K562 (cell line): Measurements from ENCODE around the gene TUT1.

Experiments
- KDM1A ChIP-seq, 2 experiments: fragments of 450-650 bp; IDR thresholded peaks; 2 replicates each; pipeline ENCODE4 v1.6.1; 2016; ENCODE audit warnings: mild to moderate bottlenecking in 2 of 2
- NFXL1 ChIP-seq: fragments of 450-650 bp; formaldehyde crosslinking; IDR thresholded peaks from 2 replicates; pipeline ENCODE4 v1.4.0; 2021; ENCODE audit warnings: mild to moderate bottlenecking

GRCh38 chr11:62601122-62601371, 9.7 kb upstream of the TUT1 start:
- TF ChIP-seq KDM1A (IDR thresholded peaks at IDR 0.05) (no peak), NFXL1 (CRISPR knock-in tag) (no peak)
